Amniotic epithelial cell (primary cell): ENCODE data around the gene TOP2B.

Experiments used
- DNase-seq: peaks from one replicate; pipeline ENCODE4 v3.0.0-alpha.2; 2010; ENCODE audit warnings: low read depth

The TOP2B gene

DNA sequence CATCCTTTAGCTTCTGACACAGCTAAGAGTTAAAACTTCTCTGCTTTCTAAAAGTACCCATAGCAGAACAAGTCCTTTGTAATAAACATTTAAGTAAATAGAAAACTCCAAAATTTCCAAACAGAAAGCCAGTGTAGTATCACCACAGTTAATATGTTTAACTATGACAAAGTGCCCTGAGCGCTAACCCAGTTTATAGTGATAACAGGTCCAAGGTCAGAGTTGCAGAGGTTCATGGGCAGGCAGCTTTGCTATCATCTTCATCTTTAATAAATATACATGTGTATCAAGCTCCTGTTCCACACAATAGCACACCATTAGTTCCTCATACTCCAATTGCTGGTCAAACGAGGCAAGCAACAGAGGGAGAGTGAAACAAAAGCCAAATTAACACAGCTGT is 12.4 kb upstream of the TOP2B start:
- no peak for DNase-seq

DNA sequence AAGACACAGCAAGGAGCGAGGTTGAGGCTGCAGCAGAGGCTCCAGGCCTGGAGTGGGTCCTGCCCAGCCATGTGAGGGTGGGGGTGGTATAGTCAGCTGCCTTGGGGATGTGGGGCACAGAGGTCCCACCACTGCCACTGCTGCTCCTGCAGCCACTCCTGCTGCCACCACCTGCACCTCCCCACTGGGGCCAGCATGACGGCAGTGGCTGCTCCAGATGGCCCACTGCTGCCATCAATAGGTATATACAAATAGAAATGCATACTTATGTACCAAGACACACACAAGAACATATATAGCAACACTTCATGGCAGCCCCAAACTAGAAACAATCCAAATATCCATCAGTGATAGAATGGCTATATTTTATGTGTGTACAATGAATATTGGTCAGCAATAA is 10.0 kb upstream of the TOP2B start:
- no peak for DNase-seq

DNA sequence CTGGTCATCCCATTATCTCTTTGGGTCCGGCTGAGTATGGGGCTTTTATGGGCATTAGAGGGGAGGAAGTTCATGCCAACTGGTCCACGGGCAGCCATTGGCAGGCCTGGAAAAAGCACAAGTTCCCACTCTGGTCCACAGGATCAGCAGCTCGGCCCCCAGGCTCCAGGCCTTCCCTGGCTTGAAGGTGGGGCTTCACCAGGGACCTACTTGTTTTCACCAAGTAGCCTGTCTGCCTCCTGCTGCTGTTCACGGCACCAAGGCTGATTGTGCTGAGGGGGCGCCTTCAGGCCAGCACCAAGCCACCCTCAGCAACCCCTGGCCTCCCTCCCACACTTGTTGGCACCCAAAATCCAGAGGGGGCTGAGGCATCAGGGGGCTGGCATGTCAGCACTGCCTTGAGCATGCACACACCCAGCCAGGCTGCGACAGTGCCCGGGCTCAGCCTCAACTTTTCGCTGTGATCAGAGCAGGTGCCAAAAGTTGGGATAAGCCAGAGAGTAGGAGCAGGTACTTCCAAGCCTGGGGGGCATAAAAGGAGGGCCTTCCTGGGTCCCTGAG is 9.1 kb upstream of the TOP2B start:
- no peak for DNase-seq

DNA sequence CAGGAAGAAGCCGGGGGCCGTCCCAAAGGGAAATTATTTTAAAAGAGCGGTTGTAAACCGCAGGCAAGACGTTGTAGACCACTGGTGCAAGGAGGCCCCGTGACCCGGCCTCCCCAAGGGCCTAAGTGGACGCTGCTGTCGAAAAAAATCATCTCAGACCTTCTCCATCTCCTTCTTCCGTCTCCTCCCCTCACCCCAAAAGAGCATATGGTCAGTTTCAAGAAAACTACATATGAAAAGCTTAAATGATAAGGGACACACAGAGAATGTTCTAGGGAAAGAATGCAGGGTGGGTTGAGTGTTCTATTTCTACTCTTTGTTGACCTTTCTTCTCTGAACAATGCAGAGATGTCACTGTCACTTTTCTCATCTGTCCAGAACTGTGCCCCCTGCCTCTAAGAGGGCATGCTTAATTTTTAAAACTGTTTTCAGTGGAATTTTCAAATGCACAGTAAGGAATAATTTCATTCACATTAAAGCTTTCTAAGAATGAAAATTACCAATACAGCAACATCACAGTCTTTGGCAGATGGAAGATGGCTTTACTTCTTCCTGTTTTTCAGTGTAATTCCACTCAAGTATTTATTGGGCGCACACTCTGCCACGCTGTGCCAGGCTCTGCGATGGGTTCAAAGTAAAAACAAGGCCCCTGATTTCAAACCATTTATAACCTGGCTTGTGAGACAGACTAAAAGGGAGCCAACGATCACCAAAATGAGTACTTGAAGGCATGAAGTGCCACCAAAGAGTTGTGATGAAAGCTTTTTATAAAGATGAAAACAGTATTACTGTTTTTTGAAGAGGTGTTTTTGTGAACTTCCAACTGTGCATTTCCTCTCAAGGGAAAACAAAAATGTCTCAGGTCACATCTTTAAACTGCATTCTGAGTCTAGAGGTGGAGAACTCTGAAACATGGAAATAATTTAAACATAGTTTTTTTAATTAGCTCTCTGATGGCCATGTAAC is 891 bp upstream of the TOP2B start:
- peak; percentile 74 for DNase-seq

DNA sequence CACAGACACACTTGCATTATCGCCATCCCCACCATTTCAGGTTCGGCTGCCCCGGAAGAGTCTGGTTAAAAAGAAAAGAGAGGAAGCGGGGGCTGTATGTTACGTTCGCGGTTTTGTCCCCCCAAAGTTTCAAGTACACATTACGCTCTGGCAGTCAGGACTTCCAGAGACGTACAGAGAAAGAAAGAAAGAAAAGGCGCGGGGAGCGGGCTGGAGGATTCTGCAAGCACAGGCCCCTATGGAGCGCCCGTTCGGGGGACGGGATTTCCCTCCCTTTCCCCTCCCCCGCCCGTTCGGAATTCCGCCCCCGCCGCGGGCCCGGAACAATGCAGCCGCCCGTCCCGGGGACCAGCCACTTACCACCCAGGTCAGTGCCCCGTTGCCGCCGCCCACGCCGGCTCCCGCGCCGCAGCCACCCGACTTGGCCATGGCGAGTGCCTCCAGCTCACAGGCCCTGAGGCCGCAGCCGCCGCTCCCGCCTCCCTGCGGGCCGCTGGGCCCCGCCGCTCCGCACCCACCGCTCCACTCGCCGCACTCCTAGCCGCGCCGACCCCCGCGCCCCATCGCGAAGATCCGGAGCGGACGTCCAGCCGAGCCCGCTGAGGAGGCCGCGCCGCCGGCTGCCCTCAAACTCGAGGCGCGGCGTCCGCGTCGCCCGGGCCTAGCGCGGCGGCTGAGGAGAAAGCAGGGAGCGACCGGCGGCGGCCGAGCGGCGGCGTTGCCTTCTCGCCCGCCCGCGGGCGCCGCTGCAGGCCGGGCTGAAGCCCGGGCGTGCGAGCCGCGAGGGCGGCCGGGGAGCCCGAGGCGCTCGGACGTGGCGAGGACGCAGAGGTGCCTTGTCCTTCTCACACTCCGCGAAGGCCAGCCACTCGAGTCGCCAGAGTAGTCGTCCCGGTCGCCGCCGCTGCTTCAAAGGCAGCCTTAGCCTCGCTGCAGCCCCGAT is 567 bp downstream of the TOP2B start:
- DNase-seq = peak; percentile 32

DNA sequence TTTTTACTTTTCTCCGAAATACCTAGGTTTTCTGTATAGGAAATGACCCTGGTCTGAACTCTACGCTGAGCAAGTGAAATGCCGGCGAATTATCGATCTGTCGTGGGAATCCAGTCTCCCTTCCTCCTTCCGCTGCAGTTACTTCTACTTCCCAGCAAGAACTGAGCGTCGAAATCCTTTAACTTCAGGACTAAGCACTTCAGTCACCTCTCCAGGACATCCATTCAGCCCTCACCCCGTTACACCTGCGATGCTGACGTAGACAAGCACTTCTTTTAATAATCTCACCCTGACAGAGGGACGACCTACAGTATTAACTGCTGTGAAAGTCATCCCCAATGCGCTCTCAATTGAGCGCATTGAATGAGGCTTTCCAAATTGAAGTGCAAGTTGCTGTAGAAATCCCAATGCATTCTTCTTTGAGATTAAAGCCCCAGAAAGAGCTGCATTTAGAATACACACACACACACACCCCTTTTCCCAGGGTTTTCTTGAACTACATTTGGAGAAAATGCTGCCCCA is 1.3 kb downstream of the TOP2B start:
- DNase-seq = peak; percentile 24

DNA sequence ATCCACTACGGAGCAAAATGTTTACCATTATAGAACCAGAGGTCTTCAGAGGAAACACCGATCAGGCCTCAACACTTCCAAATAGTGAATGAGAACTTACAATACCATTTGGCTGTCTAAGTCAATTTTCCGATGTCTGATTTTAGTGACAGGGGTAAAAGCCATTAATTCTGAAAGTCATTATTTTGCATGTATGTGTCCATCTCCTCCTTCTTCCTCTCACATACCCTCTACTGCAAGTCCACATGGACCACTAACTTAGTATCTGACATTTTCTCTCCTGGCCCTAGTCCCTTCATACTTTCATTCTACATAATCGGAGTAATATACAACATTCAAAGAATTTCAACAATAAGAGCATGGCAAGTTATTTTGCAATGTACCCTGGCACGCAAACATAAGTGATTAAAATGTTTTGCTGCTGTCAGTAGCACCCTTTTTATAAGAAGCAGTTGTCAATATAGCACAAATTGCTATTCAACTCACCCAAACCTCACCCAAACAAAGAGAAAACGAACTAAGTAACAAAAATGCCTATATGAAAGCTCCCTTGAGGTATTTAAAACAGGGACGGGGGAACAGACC is 1.9 kb downstream of the TOP2B start:
- DNase-seq = peak; percentile 26

DNA sequence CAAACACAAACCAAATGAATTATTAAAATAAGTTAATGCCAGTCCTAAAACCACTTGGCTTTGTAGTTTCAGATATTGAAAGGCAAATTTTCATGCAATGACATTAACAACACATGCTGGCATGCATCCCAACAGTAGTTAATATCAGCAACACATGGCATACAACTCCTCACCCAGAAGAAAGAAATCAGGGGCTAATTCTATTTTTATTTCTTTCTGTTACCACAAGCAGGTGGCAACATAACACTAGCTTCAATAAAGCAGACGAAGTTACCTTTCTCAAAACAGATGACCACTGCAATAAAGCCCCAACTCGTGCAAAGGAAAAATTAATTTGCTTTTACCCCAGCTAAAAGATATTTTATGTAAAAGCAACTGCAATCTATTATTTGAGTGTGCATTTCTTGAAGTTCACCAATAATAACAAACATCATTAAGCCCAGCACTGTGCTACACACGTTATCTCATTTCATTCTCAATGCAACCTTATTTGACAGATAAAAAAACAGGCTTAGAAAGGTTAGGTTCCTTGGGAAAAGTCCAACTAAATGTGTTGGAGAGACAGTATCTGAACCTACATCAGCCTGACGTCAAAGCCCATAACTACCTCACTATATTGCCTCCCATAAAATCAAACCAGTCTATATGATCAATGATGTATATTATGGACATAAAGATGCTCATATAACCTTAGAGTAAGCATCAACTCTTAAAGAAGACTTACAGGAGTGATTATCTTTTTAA is 2.8 kb downstream of the TOP2B start:
- DNase-seq = peak; percentile 8

DNA sequence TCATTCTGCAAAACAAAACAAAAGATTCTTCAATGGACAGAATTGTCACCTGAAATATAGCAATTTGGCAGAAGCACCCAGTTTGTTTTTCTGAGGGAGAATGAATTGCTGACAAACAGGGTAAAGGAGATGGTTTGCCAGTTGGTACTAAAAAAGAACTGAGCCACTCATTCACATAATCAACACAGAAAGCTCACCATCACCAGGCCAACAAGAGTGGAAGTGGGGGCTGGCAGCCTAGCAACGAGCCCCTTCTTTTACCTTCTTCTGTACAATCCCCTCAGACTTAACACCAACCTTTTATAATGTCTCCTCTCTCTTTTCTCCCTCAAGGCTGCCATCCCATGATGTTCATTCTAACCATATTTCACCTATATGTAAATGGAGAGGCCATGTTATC is 5.9 kb downstream of the TOP2B start:
- no peak for DNase-seq

DNA sequence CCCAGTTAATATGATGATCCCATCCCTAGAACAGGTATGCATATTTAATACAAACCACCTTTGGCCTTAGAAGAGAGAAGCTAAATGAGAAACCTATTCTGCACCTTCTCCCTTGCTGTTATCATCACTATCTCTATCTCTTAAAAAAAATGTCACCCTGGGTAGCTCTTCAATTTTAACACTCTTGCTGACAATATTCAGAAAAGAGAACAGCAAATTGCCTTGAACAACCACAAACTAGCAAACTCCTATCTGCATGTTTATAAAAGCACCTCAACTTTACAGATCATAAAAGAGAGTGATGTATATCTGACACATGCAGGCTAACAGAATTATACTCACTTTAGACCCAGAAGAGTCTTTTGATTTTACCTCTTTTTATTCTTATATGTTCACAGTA is 7.4 kb downstream of the TOP2B start:
- DNase-seq = no peak

DNA sequence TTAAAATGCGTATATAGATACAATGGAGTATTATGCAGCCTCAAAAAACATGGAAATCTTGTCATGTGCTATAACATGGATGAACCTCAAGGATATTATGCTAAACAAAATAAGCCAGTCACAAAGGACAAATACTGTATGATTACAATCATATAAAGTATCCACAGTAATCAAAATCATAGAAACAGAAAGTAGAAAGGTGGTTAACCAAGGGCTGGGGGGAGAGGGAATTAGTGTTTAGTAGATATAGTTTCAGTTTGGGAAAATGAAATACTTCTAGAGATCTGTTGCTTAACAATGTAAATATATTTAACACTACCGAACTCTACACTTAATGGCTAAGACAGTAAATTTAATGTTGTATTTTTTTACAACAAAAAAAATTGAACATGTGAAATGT is 9.0 kb downstream of the TOP2B start:
- no peak for DNase-seq

DNA sequence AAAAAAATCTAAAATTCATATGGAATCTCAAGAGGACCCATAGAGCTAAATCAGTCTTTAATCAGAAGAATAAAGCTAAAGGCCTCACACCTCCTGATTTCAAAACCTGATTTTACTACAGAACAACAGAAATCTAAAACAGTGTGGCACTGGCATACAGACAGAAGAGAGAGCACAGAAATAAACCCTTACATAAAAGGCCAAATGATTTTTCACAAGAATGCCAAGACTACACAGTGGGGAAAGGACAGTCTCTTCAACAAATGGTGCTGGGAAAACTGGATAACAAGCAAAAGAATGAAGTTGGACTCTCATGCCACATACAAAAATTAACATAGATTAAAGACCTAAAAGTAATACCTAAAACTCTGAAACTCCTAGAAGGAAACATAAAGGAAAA is 10.1 kb downstream of the TOP2B start:
- no peak for DNase-seq

DNA sequence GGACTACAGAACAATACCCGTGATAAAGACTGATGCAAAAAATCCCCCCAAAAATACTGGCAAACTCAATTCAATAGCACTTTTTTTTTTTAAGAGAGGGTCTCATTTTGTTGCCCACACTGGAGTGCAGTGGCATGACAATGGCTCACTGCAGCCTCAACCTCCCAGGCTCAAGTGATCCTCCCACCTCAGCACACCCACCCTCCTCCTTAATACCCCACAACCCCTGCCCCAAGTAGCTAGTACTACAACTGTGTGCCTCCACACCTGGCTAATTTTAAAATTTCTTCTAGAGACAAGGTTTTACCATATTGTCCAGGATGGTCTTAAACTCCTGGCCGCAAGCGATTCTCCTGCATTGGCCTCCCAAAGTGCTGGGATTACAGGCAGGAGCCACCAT is 11.4 kb downstream of the TOP2B start:
- DNase-seq = no peak

DNA sequence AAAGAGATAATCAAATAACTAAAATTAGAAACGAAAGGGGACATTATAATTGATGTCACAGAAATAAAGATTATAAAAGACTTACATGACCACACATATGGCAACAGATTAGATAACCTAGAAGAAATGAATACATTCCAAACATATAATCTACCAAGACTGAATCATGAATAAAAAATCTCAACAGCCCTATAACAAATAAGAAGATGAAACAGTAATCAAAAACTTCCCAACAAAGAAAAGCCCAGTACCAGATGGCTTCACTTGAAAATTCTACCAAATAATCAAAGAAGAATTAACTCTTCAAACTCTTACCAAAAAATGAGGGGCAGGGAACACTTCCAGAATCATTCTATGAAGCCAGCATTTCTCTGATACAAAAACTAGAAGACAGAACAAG is 11.8 kb downstream of the TOP2B start:
- no peak for DNase-seq

DNA sequence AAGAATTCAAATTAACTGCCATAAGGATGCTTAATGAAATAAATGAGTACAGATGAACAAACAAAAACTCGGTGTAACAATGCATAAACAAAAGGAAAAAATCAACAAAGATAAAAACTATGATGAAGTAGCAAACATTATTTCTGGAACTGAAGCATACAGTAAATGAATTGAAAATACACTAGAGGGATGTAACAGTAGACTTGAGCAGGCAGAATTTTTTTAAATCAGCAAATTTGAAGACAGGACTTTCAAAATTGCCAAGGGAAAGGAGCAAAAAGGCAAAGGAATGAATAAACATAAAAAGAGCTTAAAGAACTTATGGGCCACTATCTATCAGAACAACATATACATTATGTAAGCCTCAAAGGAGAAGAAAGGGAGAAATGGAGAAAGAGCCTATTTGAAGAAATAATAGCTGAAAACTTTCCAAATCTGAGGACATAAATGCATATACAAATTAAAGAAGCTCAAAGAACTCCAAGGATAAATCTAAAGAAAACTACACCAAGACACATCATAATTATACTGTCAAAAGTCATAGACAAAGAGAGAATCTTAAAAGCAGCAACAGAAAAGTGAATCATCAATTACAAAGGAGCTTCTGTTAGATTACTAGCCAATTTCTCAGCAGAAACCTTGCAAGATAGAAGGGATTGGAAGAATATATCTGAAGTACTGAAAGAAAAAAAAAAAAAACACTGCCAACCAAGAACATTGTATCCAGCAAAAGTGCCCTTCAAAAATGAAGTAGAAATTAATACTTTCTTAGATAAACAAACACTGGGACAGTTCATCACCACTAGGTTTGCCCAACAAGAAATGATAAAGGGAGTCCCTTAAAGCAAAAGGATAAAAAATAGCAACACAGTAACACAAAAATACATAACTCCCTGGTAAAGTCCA is 15.5 kb downstream of the TOP2B start:
- DNase-seq = no peak

DNA sequence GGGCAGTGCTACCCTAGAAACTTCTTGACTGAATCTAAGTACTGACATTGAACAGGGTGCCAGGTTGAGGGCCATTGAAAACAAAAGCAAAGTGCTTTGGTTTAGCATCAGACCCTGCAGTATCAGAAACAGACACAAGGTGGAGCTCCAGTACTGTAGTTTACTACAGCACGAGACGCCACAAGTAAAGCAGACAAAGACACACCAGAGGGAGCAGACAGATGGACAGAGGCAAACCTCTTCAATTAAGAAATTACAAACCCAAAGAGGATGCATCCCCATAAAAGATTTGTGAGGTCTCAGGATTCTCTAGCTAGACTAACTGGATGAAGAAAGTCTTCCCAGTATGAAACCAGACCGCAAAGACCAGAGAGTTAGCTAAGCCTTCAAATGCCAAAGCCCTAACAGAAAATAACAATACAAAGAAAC is 16.6 kb downstream of the TOP2B start:
- peak; percentile 72 for DNase-seq

DNA sequence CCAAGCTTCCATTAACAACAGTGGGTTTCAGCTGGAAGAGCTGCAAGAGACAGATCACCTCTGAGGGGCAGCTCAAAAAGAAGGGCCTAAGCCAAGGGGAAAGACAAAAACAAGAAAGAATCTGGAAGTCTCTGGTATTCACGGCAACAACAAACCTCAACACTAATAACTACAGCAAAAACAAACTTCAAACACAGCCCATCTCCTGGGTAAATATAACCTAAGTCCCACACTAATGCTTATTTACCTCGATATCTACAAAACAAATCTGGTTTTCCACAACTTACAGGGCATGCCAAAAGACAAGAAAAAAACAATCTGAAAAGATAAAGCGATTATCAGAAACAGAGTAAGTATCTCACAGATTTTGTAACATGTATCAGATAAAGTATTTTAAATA is 29.7 kb downstream of the TOP2B start:
- DNase-seq = no peak

DNA sequence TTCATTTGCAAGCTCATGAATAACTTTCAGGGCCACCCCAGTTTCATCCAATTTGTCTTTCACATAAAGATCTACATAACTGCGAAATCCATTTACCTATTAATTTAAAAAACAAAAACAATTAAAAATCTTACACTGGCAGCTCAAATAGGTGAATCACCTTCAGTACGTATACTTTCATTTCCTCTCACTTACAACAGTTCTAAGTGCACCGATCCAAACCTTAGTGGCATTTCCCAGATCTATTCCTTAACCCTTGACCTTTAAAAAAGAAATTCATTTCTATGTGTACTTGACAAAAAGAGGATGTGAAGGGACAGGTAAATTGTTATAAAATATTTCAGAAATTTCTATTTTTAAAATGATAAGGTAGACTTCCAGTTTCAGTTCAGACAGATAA is 30.8 kb downstream of the TOP2B start:
- DNase-seq = no peak

DNA sequence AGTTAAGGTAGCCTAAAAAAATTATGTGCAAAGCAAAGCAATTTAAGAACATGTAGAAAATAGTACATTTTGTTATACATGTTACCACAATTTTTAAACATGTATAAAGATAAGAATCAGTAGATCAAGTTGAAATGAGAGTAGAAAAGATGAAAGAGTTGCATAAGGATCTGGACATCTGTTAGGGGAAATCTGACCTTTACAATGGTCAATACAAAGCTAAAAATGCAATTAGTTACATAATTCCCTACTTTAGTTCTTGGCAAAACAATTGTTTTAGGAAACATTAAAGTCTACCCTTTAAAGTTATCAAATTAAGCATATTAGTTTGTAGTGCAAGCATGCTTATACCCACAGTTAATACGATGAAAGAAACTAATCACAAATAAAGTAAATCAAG is 32.7 kb downstream of the TOP2B start:
- no peak for DNase-seq

DNA sequence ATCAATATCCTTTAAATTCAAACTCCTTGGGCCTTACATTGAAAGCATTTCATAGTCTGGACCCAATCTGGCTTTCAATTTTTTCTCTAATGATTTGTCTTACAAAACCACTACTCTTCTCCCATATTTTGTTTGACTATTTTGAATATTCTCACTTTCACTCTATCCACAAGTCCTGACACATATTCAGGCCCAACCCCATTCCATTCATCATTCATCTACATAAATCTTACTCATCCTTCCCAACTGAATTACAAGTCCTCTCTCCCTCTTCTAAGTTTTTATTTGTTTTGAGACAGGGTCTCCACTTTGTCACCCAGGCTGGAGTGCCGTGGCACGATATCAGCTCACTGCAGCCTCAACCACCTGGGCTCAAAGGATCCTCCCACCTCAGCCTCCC is 43.6 kb downstream of the TOP2B start:
- DNase-seq = no peak
